AG09319 (cell line): Measurements from ENCODE around the gene HAPLN2.
"Not testable (repeated sequence)": the region's sequence is repeated elsewhere in the genome, so short reads cannot be mapped to it uniquely, and the experiment has no call there.

ENCODE experiments used
- DNase-seq: peaks from one replicate; pipeline ENCODE4 v3.0.0-alpha.2; 2010; ENCODE audit warnings: low read depth; ENCODE audit errors: extremely low read depth
- CTCF ChIP-seq: IDR thresholded peaks from 2 replicates; pipeline ENCODE4 v1.5.1; 2011; ENCODE audit warnings: low read depth, mild to moderate bottlenecking, inconsistent platforms, low read length, moderate library complexity

The HAPLN2 gene

GRCh38 chr1:156608036-156608674, 11.1 kb upstream of the HAPLN2 start:
- DNase-seq: peak; percentile 43
- peak; percentile 81 for TF ChIP-seq CTCF

GRCh38 chr1:156608981-156609380, 10.2 kb upstream of the HAPLN2 start:
- peak; percentile 36 for TF ChIP-seq CTCF
- no peak for DNase-seq

GRCh38 chr1:156610072-156610471, 9.1 kb upstream of the HAPLN2 start:
- not testable (repeated sequence) for DNase-seq

- no peak for TF ChIP-seq CTCF
- no peak for DNase-seq
These were observed 6.5 kb upstream of the HAPLN2 start for GRCh38 chr1:156612666-156613065.

- no peak for TF ChIP-seq CTCF
- DNase-seq: no peak
These were observed 3.3 kb upstream of the HAPLN2 start for GRCh38 chr1:156615946-156616345.

GRCh38 chr1:156616463-156616862, 2.8 kb upstream of the HAPLN2 start:
- no peak for DNase-seq
- no peak for TF ChIP-seq CTCF

- TF ChIP-seq CTCF: no peak
- no peak for DNase-seq
These were observed 354 bp downstream of the HAPLN2 start for GRCh38 chr1:156619582-156619955.

- DNase-seq: no peak
- TF ChIP-seq CTCF: no peak
These were observed 3.5 kb downstream of the HAPLN2 start for GRCh38 chr1:156622581-156623297.
